Measurements from ENCODE around the gene TMEM132C. TPM values are rescaled to one million over a fixed set of nuclear protein-coding genes. Genes with fewer than 3 reads are reported as not detected.

The TMEM132C gene
- total and polyA plus RNA-seq, 2 donors (not counting 1 experiment from before 2014, with no cell fraction given), result not detected

DNA sequence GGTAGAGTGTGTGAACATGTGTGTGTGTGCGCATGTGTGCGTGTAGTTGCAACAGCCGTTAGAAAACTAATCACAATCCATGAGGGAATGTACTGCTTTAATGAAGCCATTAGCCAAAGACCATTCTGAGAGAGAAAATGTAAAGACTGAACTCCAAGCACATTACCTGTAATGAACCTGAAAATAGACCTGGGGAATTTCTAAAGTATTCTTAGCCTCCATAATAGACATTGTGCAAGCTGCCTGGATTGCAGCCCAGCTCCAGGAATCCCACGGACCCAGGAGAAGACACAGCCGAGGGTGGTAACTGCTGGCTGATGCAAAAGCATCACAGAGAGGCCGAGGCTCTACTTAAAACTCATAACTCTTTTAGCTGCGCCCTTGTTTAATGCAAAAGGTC, 400.2 kb downstream of the TMEM132C start:
- CTCF ChIA-PET, result no interaction called here
- Histone ChIP-seq H3K4me2 (replicated peaks; ENCODE audit: low read depth, low read length, poor library complexity, severe bottlenecking) (no peak overlapping the region), H3K4me1 (ENCODE audit: control insufficient read depth in 2 of 2, insufficient read depth in 2 of 2, low read length in 2 of 2) (no peaks in the 10 kb centered on the region), H3K36me3 (replicated peaks in 1 of 2; ENCODE audit: control extremely low read depth in 1 of 2, control insufficient read depth in 1 of 2, extremely low read depth in 1 of 2, insufficient read depth in 2 of 2, low read length in 1 of 2) (no peaks in the 10 kb centered on the region), H3K27ac (ENCODE audit: low read length in 2 of 2) (no peak overlapping the region), H3K4me3 (ENCODE audit: control extremely low read depth in 1 of 5, extremely low read depth in 1 of 5, insufficient read depth in 1 of 5, low read depth in 2 of 5, low read length in 4 of 5) (no peak overlapping the region), H3K9me3 (ENCODE audit: control extremely low read depth in 1 of 3, control insufficient read depth in 2 of 3, insufficient read depth in 1 of 3, low read length in 2 of 3) (peaks cover 0 to 22% (median 2%) of the 10 kb centered on the region in 3 donors), H3K79me2 (ENCODE audit: control insufficient read depth, insufficient read depth, low read length) (no peaks in the 10 kb centered on the region), H4K20me1 (ENCODE audit: control insufficient read depth, insufficient read depth, low read length, poor library complexity, severe bottlenecking) (no peaks in the 10 kb centered on the region), H2AFZ (ENCODE audit: insufficient read depth, low read depth, low read length, poor library complexity, severe bottlenecking) (no peak overlapping the region), H3K27me3 (replicated peaks in 1 of 4; ENCODE audit: control extremely low read depth in 1 of 4, control insufficient read depth in 3 of 4, insufficient read depth in 4 of 4, low read length in 3 of 4) (no peaks in the 10 kb centered on the region), H3K9ac (ENCODE audit: low read length) (no peak overlapping the region)
- TF ChIP-seq EZH2 (IDR thresholded peaks at IDR 0.05; ENCODE audit: borderline replicate concordance, insufficient read depth, low read depth, low read length, poor library complexity, severe bottlenecking), result no peak
- TF ChIP-seq CTCF (IDR thresholded peaks at IDR 0.05), result no peak
- no peaks in the 10 kb centered on the region for H3K4me1 Mint-ChIP-seq
- H3K4me3 Mint-ChIP-seq, result no peak overlapping the region
- WGBS (ENCODE audit: insufficient coverage), result 100% methylated on average over 4 of the region's 7 CpGs
- H3K27ac Mint-ChIP-seq, result no peak overlapping the region
- intact Hi-C loops (cut with micrococcal nuclease), result no loop called here
- ATAC-seq (ENCODE audit: low read depth), result no peak
- DNase-seq, result no peak
- H3K9me3 Mint-ChIP-seq (ENCODE audit: insufficient read depth), result no peaks in the 10 kb centered on the region
- H3K27me3 Mint-ChIP-seq, result no peaks in the 10 kb centered on the region
- POLR2A ChIA-PET, result no interaction called here

GRCh38 chr12:128671528-128672042, 404.6 kb downstream of the TMEM132C start:
- no peaks in the 10 kb centered on the region for H3K79me2 ChIP-seq (ENCODE audit: control insufficient read depth, insufficient read depth, low read length)
- Mint-ChIP-seq H3K4me1 (no peaks in the 10 kb centered on the region), H3K4me3 (no peak overlapping the region), H3K27me3 (peaks cover 5% of the 10 kb centered on the region), H3K27ac (no peak overlapping the region), H3K9me3 (ENCODE audit: insufficient read depth) (no peaks in the 10 kb centered on the region)
- H3K4me3 ChIP-seq (ENCODE audit: control extremely low read depth in 1 of 5, extremely low read depth in 1 of 5, insufficient read depth in 1 of 5, low read depth in 2 of 5, low read length in 4 of 5), result no peak overlapping the region
- no peaks in the 10 kb centered on the region for H3K4me1 ChIP-seq (ENCODE audit: control insufficient read depth in 2 of 2, insufficient read depth in 2 of 2, low read length in 2 of 2)
- intact Hi-C loops (cut with micrococcal nuclease), result no loop called here
- H3K9me3 ChIP-seq (ENCODE audit: control extremely low read depth in 1 of 3, control insufficient read depth in 2 of 3, insufficient read depth in 1 of 3, low read length in 2 of 3), result peaks cover 0 to 3% (median 0%) of the 10 kb centered on the region in 3 donors
- H2AFZ ChIP-seq (ENCODE audit: insufficient read depth, low read depth, low read length, poor library complexity, severe bottlenecking), result no peak overlapping the region
- no peak overlapping the region for H3K9ac ChIP-seq (ENCODE audit: low read length)
- TF ChIP-seq CTCF (IDR thresholded peaks at IDR 0.05), result no peak
- TF ChIP-seq EZH2 (IDR thresholded peaks at IDR 0.05; ENCODE audit: borderline replicate concordance, insufficient read depth, low read depth, low read length, poor library complexity, severe bottlenecking), result no peak
- H4K20me1 ChIP-seq (ENCODE audit: control insufficient read depth, insufficient read depth, low read length, poor library complexity, severe bottlenecking), result no peaks in the 10 kb centered on the region
- H3K27me3 ChIP-seq (replicated peaks in 1 of 4; ENCODE audit: control extremely low read depth in 1 of 4, control insufficient read depth in 3 of 4, insufficient read depth in 4 of 4, low read length in 3 of 4), result no peaks in the 10 kb centered on the region
- ChIA-PET CTCF (no interaction called here), POLR2A (no interaction called here)
- ATAC-seq (ENCODE audit: low read depth), result no peak
- H3K27ac ChIP-seq (ENCODE audit: low read length in 2 of 2), result no peak overlapping the region
- H3K4me2 ChIP-seq (replicated peaks; ENCODE audit: low read depth, low read length, poor library complexity, severe bottlenecking), result no peak overlapping the region
- no peaks in the 10 kb centered on the region for H3K36me3 ChIP-seq (replicated peaks in 1 of 2; ENCODE audit: control extremely low read depth in 1 of 2, control insufficient read depth in 1 of 2, extremely low read depth in 1 of 2, insufficient read depth in 2 of 2, low read length in 1 of 2)
- DNase-seq, result no peak
- WGBS (ENCODE audit: insufficient coverage), result 90% methylated on average over 3 of the region's 5 CpGs

All from B cell (primary cell).